Sigmoid colon (tissue), 7 donors: ENCODE data around the gene RBM47. TPM values are rescaled to one million over a fixed set of nuclear protein-coding genes. Genes with fewer than 3 reads are reported as not detected.

Experiments used
- DNase-seq: peaks from one replicate; pipeline ENCODE4 v3.0.0-alpha.2; 2019
- H3K27ac ChIP-seq, 4 donors: fragments of 200-600 bp; sonication (generic); one replicate each; pipeline ENCODE4 v1.5.1; 2016 to 2019; ENCODE audit warnings: mild to moderate bottlenecking in 1 of 4
- H3K27me3 ChIP-seq, 3 donors: fragments of 200-600 bp; sonication (generic); one replicate each; pipeline ENCODE4 v1.5.1; 2019; ENCODE audit warnings: mild to moderate bottlenecking in 1 of 3
- H3K36me3 ChIP-seq, 4 donors: fragments of 200-600 bp; sonication (generic); one replicate each; pipeline ENCODE4 v1.5.1; 2016 to 2019
- H3K4me1 ChIP-seq, 4 donors: fragments of 200-600 bp; sonication (generic); one replicate each; pipeline ENCODE4 v1.5.1; 2017 to 2019
- H3K4me3 ChIP-seq, 4 donors: fragments of 200-600 bp; sonication (generic); one replicate each; pipeline ENCODE4 v1.5.1; 2017 to 2019; ENCODE audit warnings: mild to moderate bottlenecking in 2 of 4, moderate library complexity in 1 of 4
- H3K9me3 ChIP-seq, 4 donors: fragments of 200-600 bp in 3 of 4; sonication (generic) in 3 of 4; one replicate each; pipeline versions ENCODE4 v1.5.1 to v1.6.1; 2013 to 2019
- EP300 ChIP-seq, 4 donors: sonication (generic); formaldehyde crosslinking; IDR thresholded peaks; one replicate each; pipeline ENCODE4 v1.6.1; 2017; ENCODE audit warnings: antibody characterized with exemption in 4 of 4
- POLR2A ChIP-seq, 2 donors: fragments of 450-650 bp; IDR thresholded peaks; one replicate each; pipeline ENCODE4 v1.6.1; 2016; ENCODE audit warnings: antibody characterized with exemption in 2 of 2, mild to moderate bottlenecking in 2 of 2, moderate library complexity in 2 of 2
- POLR2AphosphoS5 ChIP-seq, 4 donors: sonication (generic); formaldehyde crosslinking; IDR thresholded peaks; one replicate each; pipeline ENCODE4 v1.6.1; 2017; ENCODE audit warnings: antibody characterized with exemption in 4 of 4
- WGBS, 2 donors: extraction: QIAGEN DNeasy Blood & Tissue Kit; methylation state at CpG; one replicate each; pipeline ENCODE4 v1.1.7; 2013; 5-methylcytosine and 5-hydroxymethylcytosine counted together
- intact Hi-C: fragments of 100-400 bp; cut with DNase I; formaldehyde crosslinking; loops from one replicate; pipeline ENCODE4 v1.15.1; 2023
- polyA plus RNA-seq, 3 donors: library from polyadenylated mRNA; stranded (reverse); fragments of 200-250 nt; gene quantifications; one replicate each; pipeline ENCODE4 v1.2.3, GENCODE V29; 2013
- total RNA-seq, 4 donors: library from RNA; depleted of rRNA; stranded (reverse); fragments of >200 nt; gene quantifications; one replicate each; pipeline ENCODE4 v1.1.0, GENCODE V29; 2016
- TF ChIP-seq, protein P1 (sequence below), 4 experiments: fragments of 450-650 bp in 3 of 4; fragments of 200-600 bp in 1 of 4; IDR thresholded peaks; one replicate each; pipeline ENCODE4 v1.5.1; 2016 to 2019; ENCODE audit warnings: antibody characterized with exemption in 4 of 4, mild to moderate bottlenecking in 3 of 4, moderate library complexity in 2 of 4
- donor health status: healthy with polysubstance abuse.
- donor health status: Bipolar disorder and iron deficiency.
- donor health status: healthy.

Gene RBM47
- 10 to 100 TPM in 3 of 4 donors, 1 to 10 TPM in 1; 7.2 to 21.2 (median 15.3) TPM for total RNA-seq
- polyA plus RNA-seq, result 100 to 1,000 TPM in 1 of 3 donors, 10 to 100 TPM in 2; 69.7 to 148 (median 92.5) TPM

DNA sequence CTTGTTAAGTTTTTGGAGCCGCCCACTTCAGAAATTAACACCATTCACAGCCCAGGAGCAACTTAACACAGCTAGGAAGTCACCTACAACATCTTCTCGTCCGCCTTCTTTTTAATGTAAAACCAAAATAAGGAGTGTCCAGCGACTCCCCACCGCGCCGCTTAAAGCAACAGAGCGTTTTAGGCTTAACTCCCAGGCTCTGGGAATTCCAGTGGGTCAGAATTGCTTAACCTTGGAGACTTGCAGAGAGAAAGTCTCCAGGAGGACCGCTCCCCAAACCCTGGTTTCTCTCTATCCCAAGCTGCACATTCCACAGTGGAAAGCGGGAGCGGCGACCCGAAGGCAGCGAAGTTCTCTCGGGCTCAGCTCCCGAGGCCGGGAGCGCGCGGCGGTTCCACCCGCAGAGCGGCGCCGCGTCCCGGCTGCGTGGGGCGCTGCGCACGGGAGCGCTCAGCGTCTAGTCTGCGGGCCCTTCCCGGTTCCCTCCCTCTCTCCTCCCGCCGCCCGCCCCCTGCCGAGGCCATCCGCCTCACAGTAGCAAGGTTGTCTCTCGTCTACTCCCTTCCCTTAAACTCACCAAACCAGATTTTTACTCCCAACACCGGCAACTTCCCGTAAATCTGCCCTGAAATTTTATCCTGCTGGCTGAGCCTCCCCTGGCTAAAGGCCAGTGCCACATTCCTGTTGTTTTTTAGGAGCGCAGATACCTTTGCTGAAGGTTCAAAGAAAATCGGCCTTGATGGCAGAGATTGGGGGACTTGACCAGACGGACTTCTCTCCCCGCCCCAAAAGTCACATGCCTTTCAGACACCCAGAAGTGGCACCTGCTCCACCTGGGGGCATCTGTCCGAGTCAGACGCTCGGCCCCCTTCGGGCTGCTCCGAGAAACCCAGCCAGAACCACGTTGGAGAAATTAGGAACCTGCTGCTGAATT is at the start of gene RBM47:
TSS of gene RBM47 (minus strand) at position 464 of the 934 bp plus-strand sequence. CDS start 190,971 bp downstream, outside the sequence.
- peak within 1 kb of the TSS; percentile 2 to 51 (median 46) for H3K4me3 ChIP-seq
- intact Hi-C loops, result no loop called here
- H3K9me3 ChIP-seq, result no peaks in the 10 kb centered on the region
- DNase-seq, result peak; percentile 73
- H3K36me3 ChIP-seq, result no peaks in the 10 kb centered on the region
- no peak for TF ChIP-seq EP300 (IDR thresholded peaks at IDR 0.05)
- peak in 1 of 2 donors; percentile 29 for TF ChIP-seq POLR2A (IDR thresholded peaks at IDR 0.05)
- peak in 2 of 4 donors; percentile 5 to 9 for TF ChIP-seq POLR2AphosphoS5 (IDR thresholded peaks at IDR 0.05)
- TF ChIP-seq, protein P1, sequence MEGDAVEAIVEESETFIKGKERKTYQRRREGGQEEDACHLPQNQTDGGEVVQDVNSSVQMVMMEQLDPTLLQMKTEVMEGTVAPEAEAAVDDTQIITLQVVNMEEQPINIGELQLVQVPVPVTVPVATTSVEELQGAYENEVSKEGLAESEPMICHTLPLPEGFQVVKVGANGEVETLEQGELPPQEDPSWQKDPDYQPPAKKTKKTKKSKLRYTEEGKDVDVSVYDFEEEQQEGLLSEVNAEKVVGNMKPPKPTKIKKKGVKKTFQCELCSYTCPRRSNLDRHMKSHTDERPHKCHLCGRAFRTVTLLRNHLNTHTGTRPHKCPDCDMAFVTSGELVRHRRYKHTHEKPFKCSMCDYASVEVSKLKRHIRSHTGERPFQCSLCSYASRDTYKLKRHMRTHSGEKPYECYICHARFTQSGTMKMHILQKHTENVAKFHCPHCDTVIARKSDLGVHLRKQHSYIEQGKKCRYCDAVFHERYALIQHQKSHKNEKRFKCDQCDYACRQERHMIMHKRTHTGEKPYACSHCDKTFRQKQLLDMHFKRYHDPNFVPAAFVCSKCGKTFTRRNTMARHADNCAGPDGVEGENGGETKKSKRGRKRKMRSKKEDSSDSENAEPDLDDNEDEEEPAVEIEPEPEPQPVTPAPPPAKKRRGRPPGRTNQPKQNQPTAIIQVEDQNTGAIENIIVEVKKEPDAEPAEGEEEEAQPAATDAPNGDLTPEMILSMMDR (IDR thresholded peaks at IDR 0.05), result no peak
- H3K4me1 ChIP-seq, result peaks cover 0 to 15% (median 13%) of the 10 kb centered on the region in 4 donors
- 1% methylated on average over 53 of the region's 53 CpGs for WGBS, 2 donors
- peak within 1 kb of the TSS; percentile 63 to 68 (median 66) for H3K27ac ChIP-seq
- peaks cover 0 to 11% (median 0%) of the 10 kb centered on the region in 3 donors for H3K27me3 ChIP-seq

DNA sequence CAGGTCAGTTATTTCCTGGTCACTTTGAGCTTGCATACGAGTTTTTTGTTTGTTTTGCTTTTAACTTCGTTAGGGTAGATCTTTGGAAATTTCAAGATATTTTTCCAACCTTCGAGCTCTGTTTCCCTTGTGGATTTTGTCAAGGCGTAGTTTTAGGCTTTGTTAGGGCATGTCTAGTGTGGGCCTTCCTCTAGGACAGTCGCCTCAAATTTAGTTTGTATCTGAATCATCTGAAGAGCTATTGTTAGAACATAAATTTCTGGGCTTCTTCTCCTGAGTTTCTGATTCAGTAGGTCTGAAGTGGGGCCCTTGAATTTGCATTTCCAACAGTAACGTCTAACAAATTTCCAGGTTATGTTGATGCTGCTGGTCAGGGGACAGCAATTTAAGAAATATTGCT is 48.8 kb upstream of the RBM47 start:
- H3K27ac ChIP-seq, result no peak overlapping the region
- H3K4me3 ChIP-seq, result no peak overlapping the region
- no peaks in the 10 kb centered on the region for H3K9me3 ChIP-seq
- no peaks in the 10 kb centered on the region for H3K36me3 ChIP-seq
- H3K4me1 ChIP-seq, result no peaks in the 10 kb centered on the region
- intact Hi-C loops, result no loop called here
- H3K27me3 ChIP-seq, result no peaks in the 10 kb centered on the region
- DNase-seq, result no peak
- WGBS, 2 donors, result 79 to 88% methylated on average over 6 of the region's 6 CpGs
- no peak for TF ChIP-seq EP300 (IDR thresholded peaks at IDR 0.05)
- TF ChIP-seq, protein P1 (IDR thresholded peaks at IDR 0.05), result no peak
- TF ChIP-seq POLR2A (IDR thresholded peaks at IDR 0.05), result no peak
- TF ChIP-seq POLR2AphosphoS5 (IDR thresholded peaks at IDR 0.05), result no peak

DNA sequence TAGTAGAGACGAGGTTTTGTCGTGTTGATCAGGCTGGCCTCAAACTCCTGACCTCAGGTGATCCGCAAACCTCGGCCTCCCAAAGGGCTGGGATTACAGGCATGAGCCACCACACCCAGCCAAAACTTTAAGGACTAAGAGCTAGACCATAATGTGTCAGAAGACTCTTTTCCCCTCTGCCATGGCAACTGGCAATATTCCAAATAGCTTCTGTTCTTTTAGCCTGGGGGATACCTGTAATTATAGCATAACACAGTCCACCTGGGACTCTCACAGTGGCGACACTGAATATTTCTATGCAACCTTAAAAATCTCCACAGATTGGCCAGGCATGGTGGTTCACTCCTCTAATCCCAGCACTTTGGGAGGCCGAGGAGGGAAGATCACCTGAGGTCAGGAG is 45.5 kb upstream of the RBM47 start:
- Histone ChIP-seq H3K9me3 (no peaks in the 10 kb centered on the region), H3K4me3 (no peak overlapping the region), H3K36me3 (no peaks in the 10 kb centered on the region), H3K4me1 (no peaks in the 10 kb centered on the region), H3K27ac (no peak overlapping the region), H3K27me3 (no peaks in the 10 kb centered on the region)
- TF ChIP-seq POLR2A (IDR thresholded peaks at IDR 0.05) (no peak), POLR2AphosphoS5 (IDR thresholded peaks at IDR 0.05) (no peak), EP300 (IDR thresholded peaks at IDR 0.05) (no peak)
- TF ChIP-seq, protein P1 (IDR thresholded peaks at IDR 0.05), result no peak
- WGBS, 2 donors, result 85 to 94% methylated on average over 6 of the region's 6 CpGs
- intact Hi-C loops, result no loop called here
- DNase-seq, result no peak

DNA sequence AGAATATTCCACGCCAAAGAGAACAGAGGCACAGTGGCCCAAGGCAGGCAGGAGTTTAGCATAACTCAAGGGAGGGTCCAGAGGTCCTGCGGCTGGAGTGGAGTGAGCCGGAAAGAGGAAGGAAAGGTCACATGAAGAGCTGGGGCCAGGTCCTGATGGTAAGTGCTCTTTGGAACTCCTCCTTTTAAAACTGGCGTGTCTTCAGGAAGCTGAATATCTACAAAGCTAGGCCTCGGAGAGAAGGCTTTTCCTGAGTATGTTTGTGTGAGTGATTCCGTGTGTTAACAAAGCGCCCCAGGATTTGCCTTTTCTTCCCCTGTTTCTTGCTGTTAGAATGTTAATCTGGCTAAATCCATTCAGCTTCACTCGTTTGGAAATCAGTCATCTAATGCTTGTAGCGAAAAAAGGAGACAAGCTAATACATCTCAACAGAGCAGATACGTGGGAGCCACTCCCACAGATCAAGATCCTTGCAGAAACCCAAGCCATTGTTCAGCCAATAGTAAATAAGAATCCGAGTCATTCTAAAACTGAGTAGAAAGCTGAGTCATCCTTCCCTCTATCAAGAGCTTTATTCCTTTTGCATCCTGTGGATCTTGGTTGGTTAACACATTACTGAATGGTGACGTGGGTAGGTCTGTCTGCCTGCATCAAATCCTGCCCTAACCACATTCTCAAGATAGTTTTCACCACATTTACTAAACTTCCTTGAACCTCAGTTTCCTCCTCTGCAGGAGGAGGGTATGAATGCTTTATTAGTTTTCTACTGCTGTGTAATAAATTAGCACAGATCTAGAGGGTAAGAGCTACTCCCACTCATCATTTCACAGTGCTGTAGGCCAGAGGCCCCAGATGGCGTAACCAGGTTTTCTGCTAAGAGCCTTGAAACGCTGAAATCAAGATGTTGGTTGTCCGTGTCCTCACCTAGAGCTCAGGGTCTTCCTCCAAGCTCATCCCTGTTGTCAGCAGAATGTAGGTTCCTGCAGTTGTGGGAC is 43.2 kb upstream of the RBM47 start:
- no peak for TF ChIP-seq POLR2A (IDR thresholded peaks at IDR 0.05)
- TF ChIP-seq POLR2AphosphoS5 (IDR thresholded peaks at IDR 0.05), result no peak
- TF ChIP-seq, protein P1 (IDR thresholded peaks at IDR 0.05), result no peak
- TF ChIP-seq EP300 (IDR thresholded peaks at IDR 0.05), result no peak
- no peaks in the 10 kb centered on the region for H3K36me3 ChIP-seq
- H3K4me3 ChIP-seq, result no peak overlapping the region
- no peak for DNase-seq
- no peaks in the 10 kb centered on the region for H3K27me3 ChIP-seq
- 65 to 72% methylated on average over 15 of the region's 15 CpGs for WGBS, 2 donors
- intact Hi-C loops, result no loop called here
- no peaks in the 10 kb centered on the region for H3K9me3 ChIP-seq
- H3K27ac ChIP-seq, result no peak overlapping the region
- H3K4me1 ChIP-seq, result no peaks in the 10 kb centered on the region
